Urinary bladder (tissue), 4 donors: Measurements from ENCODE around the gene CYTH3. TPM values are rescaled to one million over a fixed set of nuclear protein-coding genes. Genes with fewer than 3 reads are reported as not detected.
"Not testable (repeated sequence)": the region's sequence is repeated elsewhere in the genome, so short reads cannot be mapped to it uniquely, and the experiment has no call there.

Source experiments
- DNase-seq: peaks from one replicate; pipeline ENCODE4 v3.0.0-alpha.2; 2015; ENCODE audit errors: extremely low spot score
- H3K27ac ChIP-seq: one replicate; pipeline ENCODE4 v1.5.1; 2013; ENCODE audit warnings: low read depth, mild to moderate bottlenecking, moderate library complexity
- H3K36me3 ChIP-seq: one replicate; pipeline ENCODE4 v1.6.1; 2013; ENCODE audit warnings: mild to moderate bottlenecking, moderate library complexity; ENCODE audit not compliant: insufficient read depth
- H3K4me1 ChIP-seq: one replicate; pipeline ENCODE4 v1.6.1; 2013; ENCODE audit warnings: mild to moderate bottlenecking, moderate library complexity; ENCODE audit not compliant: insufficient read depth
- H3K4me3 ChIP-seq: one replicate; pipeline ENCODE4 v1.5.1; 2013; ENCODE audit warnings: low read depth, low read length
- WGBS: extraction: QIAGEN DNeasy Blood & Tissue Kit; methylation state at CpG from one replicate; pipeline ENCODE4 v1.1.7; 2013; 5-methylcytosine and 5-hydroxymethylcytosine counted together
- polyA plus RNA-seq: library from polyadenylated mRNA; stranded (reverse); fragments of 200-250 nt; gene quantifications from one replicate; pipeline ENCODE4 v1.2.3, GENCODE V29; 2013
- total RNA-seq: library from RNA; depleted of rRNA; stranded (reverse); fragments of >200 nt; gene quantifications from one replicate; pipeline ENCODE4 v1.2.3, GENCODE V29; 2014
- donor health status: healthy with polysubstance abuse.
- donor health status: healthy.

Gene CYTH3
- total and polyA plus RNA-seq, 2 donors: 23.5 to 28.9 TPM

GRCh38 chr7:6157685-6158423, 114.6 kb downstream of the CYTH3 start:
- Histone ChIP-seq H3K4me1 (no peaks in the 10 kb centered on the region), H3K4me3 (no peak overlapping the region), H3K27ac (no peak overlapping the region), H3K36me3 (peaks cover 9% of the 10 kb centered on the region)
- WGBS: 91% methylated on average over 28 of the region's 28 CpGs
- no peak for DNase-seq

DNA sequence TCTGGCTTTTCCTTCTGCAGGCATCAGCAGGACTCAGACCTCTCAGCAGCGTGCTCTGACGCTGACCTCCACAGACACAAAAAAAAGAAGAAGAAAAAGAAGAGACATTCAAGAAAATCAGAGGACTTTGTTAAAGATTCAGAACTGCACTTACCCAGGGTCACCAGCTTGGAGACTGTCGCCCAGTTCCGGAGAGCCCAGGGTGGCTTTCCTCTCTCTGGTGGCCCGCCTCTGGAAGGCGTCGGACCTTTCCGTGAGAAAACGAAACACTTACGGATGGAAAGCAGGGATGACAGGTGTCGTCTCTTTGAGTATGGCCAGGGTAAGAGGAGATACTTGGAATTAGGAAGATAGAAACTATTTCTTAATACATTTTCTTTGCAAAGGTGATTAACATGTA, 115.7 kb downstream of the CYTH3 start:
- H3K4me1 ChIP-seq: no peaks in the 10 kb centered on the region
- DNase-seq: no peak
- no peak overlapping the region for H3K4me3 ChIP-seq
- H3K36me3 ChIP-seq: peaks cover 9% of the 10 kb centered on the region
- H3K27ac ChIP-seq: no peak overlapping the region
- WGBS: 94% methylated on average over 11 of the region's 11 CpGs

- Histone ChIP-seq H3K36me3 (peaks cover 9% of the 10 kb centered on the region), H3K4me3 (no peak overlapping the region), H3K27ac (no peak overlapping the region), H3K4me1 (no peaks in the 10 kb centered on the region)
- no peak for DNase-seq
- 94% methylated on average over 11 of the region's 11 CpGs for WGBS
Observed at GRCh38 chr7:6155596-6155995, 116.8 kb downstream of the CYTH3 start.

- Histone ChIP-seq H3K4me3 (no peak overlapping the region), H3K36me3 (peaks cover 9% of the 10 kb centered on the region), H3K27ac (no peak overlapping the region), H3K4me1 (no peaks in the 10 kb centered on the region)
- 95% methylated on average over 64 of the region's 64 CpGs for WGBS
- no peak for DNase-seq
Observed at GRCh38 chr7:6154542-6155404, 117.7 kb downstream of the CYTH3 start.

GRCh38 chr7:6153646-6154541, 118.5 kb downstream of the CYTH3 start:
- Histone ChIP-seq H3K4me1 (no peaks in the 10 kb centered on the region), H3K36me3 (peaks cover 9% of the 10 kb centered on the region)
- no peak for DNase-seq

DNA sequence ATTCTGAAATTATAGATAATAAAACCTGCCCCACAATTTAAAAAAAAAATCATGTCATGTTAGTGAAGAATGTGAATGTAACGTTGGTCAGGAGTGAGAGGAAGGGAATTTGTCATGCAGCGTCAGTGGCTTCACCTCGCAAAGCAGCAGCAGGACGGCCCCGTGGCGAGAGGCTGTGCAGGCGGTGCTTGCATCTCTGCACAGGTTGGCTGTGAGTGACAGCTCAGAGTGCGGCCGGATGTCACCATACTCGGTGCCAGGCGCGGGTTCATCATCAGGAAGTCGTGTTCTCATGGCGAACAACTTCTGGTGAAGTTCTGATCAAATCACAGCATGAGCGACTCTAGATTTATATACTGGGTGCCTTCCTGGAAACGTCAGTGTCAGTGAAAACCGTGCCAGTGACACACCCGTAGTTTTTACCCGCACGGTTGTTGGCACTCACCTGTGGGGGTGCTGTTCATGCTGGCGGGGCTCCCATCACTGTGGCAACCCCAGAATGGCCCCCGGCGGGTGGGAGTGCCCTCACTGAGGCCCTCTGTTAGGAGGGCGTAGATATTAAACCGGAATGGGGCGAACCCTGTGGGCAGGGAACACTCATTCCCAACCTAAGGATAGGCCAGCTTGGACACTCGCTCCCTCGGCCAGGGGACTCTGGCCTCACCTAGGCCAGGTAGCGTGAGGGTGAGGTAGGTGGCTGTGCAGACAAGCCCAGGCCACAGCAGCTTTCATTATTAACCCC, 120.3 kb downstream of the CYTH3 start:
- Histone ChIP-seq H3K4me1 (no peaks in the 10 kb centered on the region), H3K4me3 (no peak overlapping the region), H3K36me3 (peaks cover 7% of the 10 kb centered on the region), H3K27ac (no peak overlapping the region)
- DNase-seq: no peak
- WGBS: 93% methylated on average over 29 of the region's 29 CpGs

More at GRCh38 chr7:6153646-6154541, 118.5 kb downstream of the CYTH3 start:
- H3K27ac ChIP-seq: no peak overlapping the region
- 86% methylated on average over 91 of the region's 91 CpGs for WGBS
- no peak overlapping the region for H3K4me3 ChIP-seq

DNA sequence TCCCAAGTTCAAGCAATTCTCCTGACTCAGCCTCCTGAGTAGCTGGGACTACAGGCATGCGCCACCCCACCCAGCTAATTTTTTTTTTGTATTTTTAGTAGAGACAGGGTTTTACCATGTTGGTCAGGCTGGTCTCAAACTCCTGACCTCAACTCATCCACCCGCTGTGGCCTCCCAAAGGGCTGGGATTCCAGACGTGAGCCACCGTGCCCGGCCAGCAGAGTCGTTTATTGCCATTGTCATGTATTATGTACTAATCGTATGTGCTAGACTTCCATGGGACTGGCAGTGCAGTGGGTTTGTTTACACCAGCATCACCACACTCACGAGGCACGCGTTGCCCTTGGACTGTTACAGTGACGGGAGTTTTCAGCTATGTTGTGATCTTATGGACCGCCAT, 120.9 kb downstream of the CYTH3 start:
- H3K27ac ChIP-seq, DNase-seq, H3K4me3 ChIP-seq, H3K36me3 ChIP-seq, H3K4me1 ChIP-seq: not testable (repeated sequence)
- WGBS: 94% methylated on average over 12 of the region's 12 CpGs

DNA sequence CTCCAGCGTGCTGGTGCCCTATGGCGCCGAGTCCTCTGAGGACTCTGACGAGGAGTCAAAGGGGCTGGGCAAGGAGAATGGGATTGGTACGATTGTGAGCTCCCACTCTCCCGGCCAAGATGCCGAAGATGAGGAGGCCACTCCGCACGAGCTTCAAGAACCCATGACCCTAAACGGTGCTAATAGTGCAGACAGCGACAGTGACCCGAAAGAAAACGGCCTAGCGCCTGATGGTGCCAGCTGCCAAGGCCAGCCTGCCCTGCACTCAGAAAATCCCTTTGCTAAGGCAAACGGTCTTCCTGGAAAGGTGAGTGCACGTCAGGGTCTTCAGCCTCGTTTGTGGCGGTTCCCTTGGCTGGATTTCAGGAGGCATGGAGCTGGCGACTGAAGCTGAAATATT, 122.4 kb downstream of the CYTH3 start:
- H3K27ac ChIP-seq: no peak overlapping the region
- H3K36me3 ChIP-seq: peaks cover 6% of the 10 kb centered on the region
- no peaks in the 10 kb centered on the region for H3K4me1 ChIP-seq
- WGBS: 91% methylated on average over 19 of the region's 19 CpGs
- DNase-seq: no peak
- H3K4me3 ChIP-seq: no peak overlapping the region

DNA sequence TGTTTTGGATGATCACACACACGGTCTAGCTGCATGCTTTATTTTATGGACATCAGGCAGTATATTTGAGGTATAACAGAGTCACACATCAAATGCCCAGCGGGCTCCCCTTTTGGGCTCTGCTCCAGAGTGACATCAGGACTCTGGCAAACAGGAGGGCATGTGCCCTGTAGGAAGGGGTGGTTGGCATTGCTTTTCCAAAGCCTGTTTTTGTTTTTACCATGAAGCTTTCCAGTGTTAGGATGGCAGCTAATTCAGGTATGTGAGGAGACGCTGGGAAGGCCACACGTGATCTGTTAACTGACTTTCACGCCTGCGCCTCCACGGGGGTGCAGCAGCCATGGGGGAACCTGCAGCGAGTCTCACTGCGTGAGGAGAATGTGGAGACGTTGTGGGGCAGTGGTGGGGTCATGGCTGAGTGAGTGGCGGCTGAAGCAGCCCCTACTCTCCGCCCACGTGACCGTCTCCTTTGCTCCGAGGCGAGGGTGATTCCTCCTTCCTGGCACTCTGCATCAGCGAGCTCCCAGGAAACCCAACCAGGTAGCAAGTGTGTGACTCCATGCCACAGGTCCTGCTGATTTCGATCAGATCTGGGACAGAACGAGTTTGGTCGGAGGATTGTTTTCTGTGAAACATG, 123.6 kb downstream of the CYTH3 start:
- no peak overlapping the region for H3K4me3 ChIP-seq
- peaks cover 3% of the 10 kb centered on the region for H3K36me3 ChIP-seq
- 89% methylated on average over 20 of the region's 20 CpGs for WGBS
- H3K27ac ChIP-seq: no peak overlapping the region
- no peak for DNase-seq
- H3K4me1 ChIP-seq: no peaks in the 10 kb centered on the region

GRCh38 chr7:6147627-6148026, 124.8 kb downstream of the CYTH3 start:
- WGBS: 97% methylated on average over 8 of the region's 8 CpGs
- Histone ChIP-seq H3K4me3 (no peak overlapping the region), H3K36me3 (peaks cover 3% of the 10 kb centered on the region), H3K4me1 (no peaks in the 10 kb centered on the region), H3K27ac (no peak overlapping the region)
- no peak for DNase-seq

DNA sequence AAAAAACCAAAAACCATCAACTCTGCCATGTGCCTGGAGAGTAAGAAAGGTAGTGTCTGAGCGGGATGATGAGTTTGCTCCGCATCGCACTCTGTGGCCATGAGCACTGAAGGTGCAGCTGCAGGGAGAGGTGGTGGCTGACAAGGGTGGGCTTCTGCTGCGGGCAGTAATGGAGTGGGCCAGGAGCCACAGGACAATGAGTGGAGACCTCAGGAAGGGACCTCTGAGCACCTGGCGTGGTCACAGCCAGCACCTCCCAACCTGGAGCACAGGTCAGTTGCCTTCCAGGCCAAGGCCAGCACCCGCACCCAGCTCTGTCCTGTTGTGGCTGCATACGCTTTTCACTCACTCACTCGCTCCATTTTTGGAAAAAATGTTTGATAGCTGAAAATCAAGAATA, 125.8 kb downstream of the CYTH3 start:
- DNase-seq: no peak
- no peak overlapping the region for H3K4me3 ChIP-seq
- no peak overlapping the region for H3K27ac ChIP-seq
- WGBS: 96% methylated on average over 8 of the region's 8 CpGs
- no peaks in the 10 kb centered on the region for H3K4me1 ChIP-seq
- peaks cover 3% of the 10 kb centered on the region for H3K36me3 ChIP-seq

DNA sequence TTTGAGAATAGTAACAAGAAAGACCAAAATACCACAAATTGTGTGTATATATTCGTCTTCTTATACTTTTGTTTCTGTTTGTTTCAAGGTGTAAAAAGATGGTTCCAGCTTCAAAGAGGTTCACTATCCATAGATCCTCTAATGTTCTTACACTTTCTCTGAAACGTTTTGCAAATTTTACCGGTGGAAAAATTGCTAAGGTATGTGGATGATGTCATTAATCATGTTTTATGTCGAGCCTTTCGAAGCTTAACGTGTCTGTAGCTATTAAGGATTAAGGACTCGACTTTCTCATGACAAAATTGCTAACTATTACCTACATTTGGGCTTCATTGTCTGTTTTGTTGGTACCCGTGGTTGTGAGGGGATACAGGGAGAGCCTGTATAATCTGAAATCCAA, 128.4 kb downstream of the CYTH3 start:
- Histone ChIP-seq H3K36me3 (peaks cover 5% of the 10 kb centered on the region), H3K27ac (no peak overlapping the region), H3K4me3 (no peak overlapping the region), H3K4me1 (no peaks in the 10 kb centered on the region)
- 89% methylated on average over 8 of the region's 8 CpGs for WGBS
- no peak for DNase-seq
